Stomach (tissue), 4 donors: Measurements from ENCODE around the gene CRAMP1.

Source experiments
- CTCF ChIP-seq, 7 experiments: fragments of 450-650 bp in 4 of 7; fragments of 200-600 bp in 3 of 7; sonication (generic) in 3 of 7; IDR thresholded peaks; one replicate each; pipeline ENCODE4 v1.5.1; 2016 to 2019; ENCODE audit warnings: antibody characterized with exemption in 7 of 7, control low read depth in 2 of 7, mild to moderate bottlenecking in 1 of 7
- EP300 ChIP-seq: sonication (generic); formaldehyde crosslinking; IDR thresholded peaks from one replicate; pipeline ENCODE4 v1.6.1; 2017; ENCODE audit warnings: antibody characterized with exemption
- POLR2AphosphoS5 ChIP-seq, 3 donors: sonication (generic); formaldehyde crosslinking; IDR thresholded peaks; one replicate each; pipeline ENCODE4 v1.6.1; 2016; ENCODE audit warnings: antibody characterized with exemption in 3 of 3

DNA sequence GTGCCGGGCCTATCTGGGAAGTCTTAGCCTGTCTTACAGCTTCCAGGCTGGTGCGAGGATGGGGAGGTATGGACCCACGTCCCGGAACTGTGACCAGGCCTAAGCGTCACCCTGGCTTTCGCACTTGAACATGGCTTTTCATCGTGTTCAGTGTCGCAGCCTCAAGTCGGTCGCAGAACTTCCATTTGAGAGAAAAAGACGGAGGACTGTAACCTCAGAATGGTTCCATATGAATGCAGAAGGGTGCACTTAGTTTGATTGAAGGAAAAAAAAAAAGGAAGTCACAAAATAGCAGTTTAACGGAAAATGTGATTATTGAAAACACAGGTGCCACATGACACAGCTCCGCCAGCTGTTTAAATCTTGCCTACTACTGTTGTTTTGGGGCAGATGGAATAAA, 35.7 kb downstream of the CRAMP1 start:
- TF ChIP-seq CTCF (IDR thresholded peaks at IDR 0.05) (no peak), POLR2AphosphoS5 (IDR thresholded peaks at IDR 0.05) (no peak), EP300 (no peak)
